SH-SY5Y (cell line): ENCODE results near the gene WHRN.

Experiments used
- GATA2 ChIP-seq: IDR thresholded peaks from 2 replicates; pipeline ENCODE4 v1.6.1; 2011; ENCODE audit warnings: mild to moderate bottlenecking, low read depth, low read length
- GATA3 ChIP-seq: IDR thresholded peaks from 2 replicates; pipeline ENCODE4 v1.6.1; 2011; ENCODE audit warnings: low read depth, mild to moderate bottlenecking, low read length, moderate library complexity

DNA sequence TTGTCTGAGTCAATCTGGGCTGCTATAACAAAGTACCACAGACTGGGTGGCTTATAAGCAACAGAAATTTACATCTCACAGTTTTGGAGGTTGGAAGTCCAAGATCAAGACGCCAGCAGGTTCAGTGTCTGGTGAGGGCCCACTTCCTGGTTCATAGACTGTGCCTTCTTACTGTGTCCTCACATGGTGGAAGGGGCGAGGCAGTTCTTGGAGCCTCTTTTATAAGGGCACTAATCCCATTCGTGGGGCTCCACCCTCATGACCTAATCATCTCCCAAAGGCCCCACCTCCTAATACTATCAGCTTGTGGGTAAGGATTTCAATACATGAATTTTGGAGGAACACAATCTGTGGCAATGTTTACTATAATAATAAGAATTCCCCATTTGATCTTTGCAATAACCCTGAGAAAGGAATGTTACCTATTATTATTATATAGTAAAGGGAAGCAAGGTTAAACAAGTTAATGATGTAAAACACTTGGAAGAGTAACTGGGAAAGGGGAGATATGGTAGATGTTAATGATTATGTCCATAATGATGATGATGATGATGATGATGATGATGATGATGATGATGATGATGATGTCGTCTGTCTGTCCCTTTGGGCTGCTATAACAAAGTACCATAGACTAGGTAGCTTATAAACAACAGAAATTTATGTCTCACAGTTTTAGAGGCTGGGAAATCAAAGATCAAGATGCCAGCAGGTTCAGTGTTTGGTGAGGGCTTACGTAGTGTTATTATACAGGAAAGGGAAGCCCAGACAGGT, 40.8 kb downstream of the WHRN start:
- TF ChIP-seq GATA2 (no peak), GATA3 (no peak)
